Gastrocnemius medialis (tissue), 4 donors: Measurements from ENCODE around the gene PUM1.

Source experiments
- POLR2A ChIP-seq, 2 donors: fragments of 450-650 bp; IDR thresholded peaks; one replicate each; pipeline ENCODE4 v1.6.1; 2017; ENCODE audit warnings: antibody characterized with exemption in 2 of 2, mild to moderate bottlenecking in 2 of 2, moderate library complexity in 2 of 2
- TF ChIP-seq, protein P1 (sequence below), 5 experiments: fragments of 450-650 bp in 3 of 5; fragments of 200-600 bp in 2 of 5; sonication (generic) in 2 of 5; IDR thresholded peaks in 4 of 5; conservative IDR thresholded peaks in 1 of 5; 1 replicate in 4 of 5; 2 replicates in 1 of 5; pipeline ENCODE4 v1.5.1; 2016 to 2019; ENCODE audit warnings: antibody characterized with exemption in 5 of 5, mild to moderate bottlenecking in 3 of 5, moderate library complexity in 3 of 5

DNA sequence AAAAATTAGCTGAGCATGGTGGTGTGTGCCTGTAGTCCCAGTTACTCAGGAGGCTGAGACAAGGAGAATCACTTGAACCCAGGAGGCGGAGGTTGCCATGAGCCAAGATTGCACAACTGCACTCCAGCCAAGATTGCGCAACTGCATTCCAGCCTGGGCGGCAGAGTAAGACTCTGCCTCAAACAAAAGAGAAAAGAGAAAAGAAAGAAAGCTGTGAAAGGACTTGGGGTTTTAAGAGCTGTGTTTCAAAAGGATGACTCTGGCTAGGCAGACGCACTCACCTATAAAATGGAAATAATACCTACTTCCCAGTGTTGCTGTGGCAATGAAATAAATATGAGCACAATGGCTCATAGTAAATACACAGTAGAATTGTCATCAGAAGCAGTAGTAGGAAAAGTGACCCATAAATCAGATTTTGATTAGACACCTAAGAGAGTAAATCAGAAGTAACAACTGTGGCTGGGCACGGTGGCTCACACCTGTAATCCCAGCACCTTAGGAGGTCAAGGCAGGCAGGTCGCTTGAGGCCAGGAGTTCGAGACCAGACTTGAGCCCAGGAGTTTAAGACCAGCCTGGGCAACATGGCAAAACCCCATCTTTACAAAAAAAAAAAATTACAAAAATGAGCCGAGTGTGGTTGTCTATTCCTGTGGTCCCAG is 45.9 kb upstream of the PUM1 start:
- no peak for TF ChIP-seq POLR2A (IDR thresholded peaks at IDR 0.05)
- TF ChIP-seq, protein P1, sequence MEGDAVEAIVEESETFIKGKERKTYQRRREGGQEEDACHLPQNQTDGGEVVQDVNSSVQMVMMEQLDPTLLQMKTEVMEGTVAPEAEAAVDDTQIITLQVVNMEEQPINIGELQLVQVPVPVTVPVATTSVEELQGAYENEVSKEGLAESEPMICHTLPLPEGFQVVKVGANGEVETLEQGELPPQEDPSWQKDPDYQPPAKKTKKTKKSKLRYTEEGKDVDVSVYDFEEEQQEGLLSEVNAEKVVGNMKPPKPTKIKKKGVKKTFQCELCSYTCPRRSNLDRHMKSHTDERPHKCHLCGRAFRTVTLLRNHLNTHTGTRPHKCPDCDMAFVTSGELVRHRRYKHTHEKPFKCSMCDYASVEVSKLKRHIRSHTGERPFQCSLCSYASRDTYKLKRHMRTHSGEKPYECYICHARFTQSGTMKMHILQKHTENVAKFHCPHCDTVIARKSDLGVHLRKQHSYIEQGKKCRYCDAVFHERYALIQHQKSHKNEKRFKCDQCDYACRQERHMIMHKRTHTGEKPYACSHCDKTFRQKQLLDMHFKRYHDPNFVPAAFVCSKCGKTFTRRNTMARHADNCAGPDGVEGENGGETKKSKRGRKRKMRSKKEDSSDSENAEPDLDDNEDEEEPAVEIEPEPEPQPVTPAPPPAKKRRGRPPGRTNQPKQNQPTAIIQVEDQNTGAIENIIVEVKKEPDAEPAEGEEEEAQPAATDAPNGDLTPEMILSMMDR (IDR thresholded peaks at IDR 0.05 in 4 of 5, conservative IDR thresholded peaks at IDR 0.05 in 1 of 5): no peak
